OCI-LY1 (cell line): ENCODE data around the gene BRD4.

Experiments used
- H2AFZ ChIP-seq: fragments of 200-600 bp; sonication (generic), shearing (Covaris generic); 2 replicates; pipeline ENCODE4 v1.6.0; 2014; ENCODE audit warnings: antibody characterized with exemption, mild to moderate bottlenecking, low read length
- H3F3A ChIP-seq: fragments of 200-600 bp; sonication (generic), shearing (Covaris generic); 2 replicates; pipeline ENCODE4 v1.6.0; 2014; ENCODE audit warnings: mild to moderate bottlenecking, antibody characterized with exemption, low read length, moderate library complexity; ENCODE audit not compliant: insufficient read depth
- H3K27ac ChIP-seq: fragments of 200-600 bp; sonication (generic); 2 replicates; pipeline ENCODE4 v1.5.1; 2014; ENCODE audit warnings: low read length, mixed run types, mild to moderate bottlenecking, low read depth; ENCODE audit not compliant: poor library complexity, severe bottlenecking
- H3K27me3 ChIP-seq: fragments of 200-600 bp; sonication (generic); 2 replicates; pipeline ENCODE4 v1.6.0; 2014; ENCODE audit warnings: antibody characterized with exemption, mild to moderate bottlenecking, low read length, moderate library complexity; ENCODE audit not compliant: insufficient read depth
- H3K36me3 ChIP-seq: fragments of 200-600 bp; sonication (generic); 2 replicates; pipeline ENCODE4 v1.6.1; 2014; ENCODE audit warnings: mild to moderate bottlenecking, antibody characterized with exemption, low read length, moderate library complexity, mixed read lengths; ENCODE audit not compliant: insufficient read depth
- H3K4me1 ChIP-seq: fragments of 200-600 bp; sonication (generic); 2 replicates; pipeline ENCODE4 v1.5.1; 2014; ENCODE audit warnings: mild to moderate bottlenecking, low read length, moderate library complexity; ENCODE audit not compliant: insufficient read depth, severe bottlenecking
- H3K4me2 ChIP-seq: fragments of 200-600 bp; sonication (generic), shearing (Covaris generic); 2 replicates; pipeline ENCODE4 v1.6.1; 2014; ENCODE audit warnings: low read length
- H3K4me3 ChIP-seq: fragments of 200-600 bp; sonication (generic); 2 replicates; pipeline ENCODE4 v1.5.1; 2014; ENCODE audit warnings: low read length, low read depth, mild to moderate bottlenecking, mixed read lengths; ENCODE audit not compliant: poor library complexity, severe bottlenecking
- H3K79me2 ChIP-seq: fragments of 200-600 bp; shearing (Covaris generic); 2 replicates; pipeline ENCODE4 v1.6.1; 2016; ENCODE audit warnings: mixed run types, low read length, mixed read lengths; ENCODE audit not compliant: insufficient read depth
- H3K9ac ChIP-seq: fragments of 200-600 bp; sonication (generic), shearing (Covaris generic); 2 replicates; pipeline ENCODE4 v1.6.1; 2014; ENCODE audit warnings: mild to moderate bottlenecking, low read length, mixed read lengths
- H3K9me2 ChIP-seq: fragments of 200-600 bp; sonication (generic), shearing (Covaris generic); 2 replicates; pipeline ENCODE4 v1.6.1; 2014; ENCODE audit warnings: low read depth, mild to moderate bottlenecking, low read length, mixed read lengths
- H3K9me3 ChIP-seq: fragments of 200-600 bp; shearing (Covaris generic); 2 replicates; pipeline ENCODE4 v1.6.1; 2014; ENCODE audit warnings: low read length, mixed read lengths
- H4K20me1 ChIP-seq: fragments of 200-600 bp; sonication (generic), shearing (Covaris generic); 2 replicates; pipeline ENCODE4 v1.6.0; 2016; ENCODE audit warnings: mild to moderate bottlenecking, low read length; ENCODE audit not compliant: insufficient read depth
- CTCF ChIP-seq: fragments of 200-600 bp; sonication (generic), shearing (Covaris generic); IDR thresholded peaks from 2 replicates; pipeline ENCODE4 v1.5.1; 2017; ENCODE audit warnings: mild to moderate bottlenecking, antibody characterized with exemption, low read length, moderate library complexity, mixed read lengths
- EZH2 ChIP-seq: fragments of 200-600 bp; sonication (generic), shearing (Covaris generic); IDR thresholded peaks from 2 replicates; pipeline ENCODE4 v1.8.0; 2017; ENCODE audit warnings: borderline replicate concordance, mixed run types, mild to moderate bottlenecking, antibody characterized with exemption, low read length, moderate library complexity, mixed read lengths

The BRD4 gene

GRCh38 chr19:15323496-15324235, 8.7 kb downstream of the BRD4 start:
- H3K27ac ChIP-seq: peak overlapping the region; percentile 44
- H3K9ac ChIP-seq: no peak overlapping the region

GRCh38 chr19:15321739-15322138, 10.6 kb downstream of the BRD4 start:
- H3K4me2 ChIP-seq: no peak overlapping the region
- H3K4me1 ChIP-seq: peaks cover 81% of the 10 kb centered on the region
- peaks cover 99% of the 10 kb centered on the region for H3K79me2 ChIP-seq
- no peak overlapping the region for H3K9ac ChIP-seq
- H3K4me3 ChIP-seq: no peak overlapping the region
- H3K9me3 ChIP-seq: no peaks in the 10 kb centered on the region
- H3K27ac ChIP-seq: no peak overlapping the region
- no peaks in the 10 kb centered on the region for H3K27me3 ChIP-seq
- TF ChIP-seq CTCF: no peak
- no peak for TF ChIP-seq EZH2
- no peak overlapping the region for H2AFZ ChIP-seq
- no peaks in the 10 kb centered on the region for H3K36me3 ChIP-seq
- peaks cover 3% of the 10 kb centered on the region; the same call in 1 of the 2 replicates for H3F3A ChIP-seq
- H4K20me1 ChIP-seq: peaks cover 6% of the 10 kb centered on the region
- no peaks in the 10 kb centered on the region for H3K9me2 ChIP-seq

More at GRCh38 chr19:15323496-15324235, 8.7 kb downstream of the BRD4 start:
- H3K4me1 ChIP-seq: peaks cover 81% of the 10 kb centered on the region
- H3K79me2 ChIP-seq: peaks cover 99% of the 10 kb centered on the region
- no peak overlapping the region for H3K4me3 ChIP-seq
- H3K36me3 ChIP-seq: no peaks in the 10 kb centered on the region
- no peaks in the 10 kb centered on the region for H3K9me3 ChIP-seq
- H3K27me3 ChIP-seq: no peaks in the 10 kb centered on the region
- H2AFZ ChIP-seq: no peak overlapping the region
- H3K4me2 ChIP-seq: peak overlapping the region; percentile 14; the same call in 1 of the 2 replicates
- H3F3A ChIP-seq: no peaks in the 10 kb centered on the region; the same call in 1 of the 2 replicates
- TF ChIP-seq EZH2 (no peak), CTCF (no peak)
- peaks cover 6% of the 10 kb centered on the region for H4K20me1 ChIP-seq
- no peaks in the 10 kb centered on the region for H3K9me2 ChIP-seq

- no peak overlapping the region for H3K4me2 ChIP-seq
- H3K4me3 ChIP-seq: no peak overlapping the region
- no peak overlapping the region for H3K27ac ChIP-seq
- peaks cover 6% of the 10 kb centered on the region for H4K20me1 ChIP-seq
- peaks cover 3% of the 10 kb centered on the region; the same call in 1 of the 2 replicates for H3F3A ChIP-seq
- H3K9me3 ChIP-seq: no peaks in the 10 kb centered on the region
- peaks cover 82% of the 10 kb centered on the region for H3K4me1 ChIP-seq
- H3K9me2 ChIP-seq: no peaks in the 10 kb centered on the region
- peaks cover 98% of the 10 kb centered on the region for H3K79me2 ChIP-seq
- TF ChIP-seq EZH2 (no peak), CTCF (no peak)
- H3K36me3 ChIP-seq: no peaks in the 10 kb centered on the region
- no peak overlapping the region for H3K9ac ChIP-seq
- no peaks in the 10 kb centered on the region for H3K27me3 ChIP-seq
- H2AFZ ChIP-seq: no peak overlapping the region
Observed at GRCh38 chr19:15320116-15320515, 12.2 kb downstream of the BRD4 start.
